T-helper 2 cell treated with Interferon-gamma antibody and Interleukin-4, amounts not matched to agents 5 μg/mL and 100 μg/mL, for 36 hours (primary cell): Measurements from ENCODE around the gene TTLL6.

Source experiments
- DNase-seq: peaks from one replicate; pipeline ENCODE4 v3.0.0; 2021; ENCODE audit warnings: low spot score
- H3K27ac Mint-ChIP-seq: one replicate; pipeline ENCODE4 v1.8.0; 2021; ENCODE audit warnings: mild to moderate bottlenecking, mixed read lengths
- H3K27me3 Mint-ChIP-seq: one replicate; pipeline ENCODE4 v1.8.0; 2021; ENCODE audit warnings: low read depth, mixed read lengths
- H3K36me3 Mint-ChIP-seq: one replicate; pipeline ENCODE4 v1.8.0; 2021; ENCODE audit warnings: low read depth, mixed read lengths
- H3K4me1 Mint-ChIP-seq: one replicate; pipeline ENCODE4 v1.8.0; 2021; ENCODE audit warnings: low read depth, mixed read lengths
- H3K4me3 Mint-ChIP-seq: one replicate; pipeline ENCODE4 v1.8.0; 2022; ENCODE audit warnings: mild to moderate bottlenecking, moderate library complexity, mixed read lengths
- H3K9me3 Mint-ChIP-seq: one replicate; pipeline ENCODE4 v1.8.0; 2021; ENCODE audit warnings: mixed read lengths

TTLL6 gene

DNA sequence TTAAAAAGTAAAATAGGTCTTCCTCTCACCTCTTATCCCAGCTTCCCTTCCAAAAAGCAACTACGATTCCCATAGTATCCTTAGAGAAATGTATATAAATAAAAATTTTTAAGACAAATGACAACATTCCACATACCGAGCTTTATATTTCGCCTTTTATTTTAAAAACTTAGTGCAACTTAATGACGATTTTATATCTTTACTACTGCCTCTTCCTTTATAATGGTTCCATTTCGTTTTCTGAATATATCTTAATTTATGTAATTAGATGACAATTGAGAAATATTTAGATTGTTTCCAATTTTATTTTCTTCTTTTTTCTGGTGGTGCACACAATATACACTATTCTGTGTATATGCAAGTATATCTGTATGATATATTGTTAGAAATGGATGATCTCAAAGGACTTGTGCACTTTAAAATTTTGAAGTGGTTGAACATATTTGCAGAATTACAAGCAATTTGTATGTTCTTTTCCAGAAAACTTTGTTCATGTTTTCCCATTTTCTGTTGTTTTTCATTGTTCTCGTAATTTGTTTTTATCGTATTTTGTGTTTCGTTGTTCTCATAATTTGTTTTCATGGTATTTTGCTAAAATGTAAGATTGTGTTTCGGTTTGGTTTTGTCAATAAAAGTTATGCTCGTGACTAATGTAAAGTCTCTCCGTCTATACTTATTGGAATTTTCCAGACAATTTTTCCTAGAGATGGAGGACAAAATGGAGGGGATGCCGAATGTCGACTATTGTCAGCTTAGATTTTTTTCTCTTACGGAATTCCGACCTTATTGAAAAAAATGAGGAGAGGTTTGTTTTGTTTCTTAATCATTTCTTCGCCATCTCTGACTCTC, 68.1 kb downstream of the TTLL6 start:
- no peaks in the 10 kb centered on the region for H3K36me3 Mint-ChIP-seq
- H3K9me3 Mint-ChIP-seq, result no peaks in the 10 kb centered on the region
- H3K27ac Mint-ChIP-seq, result no peak overlapping the region
- no peaks in the 10 kb centered on the region for H3K4me1 Mint-ChIP-seq
- peaks cover 90% of the 10 kb centered on the region for H3K27me3 Mint-ChIP-seq
- no peak overlapping the region for H3K4me3 Mint-ChIP-seq
- DNase-seq, result no peak

- Mint-ChIP-seq H3K27ac (no peak overlapping the region), H3K4me3 (no peak overlapping the region), H3K4me1 (no peaks in the 10 kb centered on the region), H3K36me3 (no peaks in the 10 kb centered on the region), H3K9me3 (no peaks in the 10 kb centered on the region), H3K27me3 (peaks cover 90% of the 10 kb centered on the region)
- DNase-seq, result no peak
Measured at GRCh38 chr17:48747445-48748363, 69.3 kb downstream of the TTLL6 start.

- no peaks in the 10 kb centered on the region for H3K9me3 Mint-ChIP-seq
- H3K36me3 Mint-ChIP-seq, result no peaks in the 10 kb centered on the region
- DNase-seq, result no peak
- no peak overlapping the region for H3K27ac Mint-ChIP-seq
- H3K27me3 Mint-ChIP-seq, result peaks cover 90% of the 10 kb centered on the region
- H3K4me1 Mint-ChIP-seq, result no peaks in the 10 kb centered on the region
- no peak overlapping the region for H3K4me3 Mint-ChIP-seq
Measured at GRCh38 chr17:48746916-48747444, 70.0 kb downstream of the TTLL6 start.

DNA sequence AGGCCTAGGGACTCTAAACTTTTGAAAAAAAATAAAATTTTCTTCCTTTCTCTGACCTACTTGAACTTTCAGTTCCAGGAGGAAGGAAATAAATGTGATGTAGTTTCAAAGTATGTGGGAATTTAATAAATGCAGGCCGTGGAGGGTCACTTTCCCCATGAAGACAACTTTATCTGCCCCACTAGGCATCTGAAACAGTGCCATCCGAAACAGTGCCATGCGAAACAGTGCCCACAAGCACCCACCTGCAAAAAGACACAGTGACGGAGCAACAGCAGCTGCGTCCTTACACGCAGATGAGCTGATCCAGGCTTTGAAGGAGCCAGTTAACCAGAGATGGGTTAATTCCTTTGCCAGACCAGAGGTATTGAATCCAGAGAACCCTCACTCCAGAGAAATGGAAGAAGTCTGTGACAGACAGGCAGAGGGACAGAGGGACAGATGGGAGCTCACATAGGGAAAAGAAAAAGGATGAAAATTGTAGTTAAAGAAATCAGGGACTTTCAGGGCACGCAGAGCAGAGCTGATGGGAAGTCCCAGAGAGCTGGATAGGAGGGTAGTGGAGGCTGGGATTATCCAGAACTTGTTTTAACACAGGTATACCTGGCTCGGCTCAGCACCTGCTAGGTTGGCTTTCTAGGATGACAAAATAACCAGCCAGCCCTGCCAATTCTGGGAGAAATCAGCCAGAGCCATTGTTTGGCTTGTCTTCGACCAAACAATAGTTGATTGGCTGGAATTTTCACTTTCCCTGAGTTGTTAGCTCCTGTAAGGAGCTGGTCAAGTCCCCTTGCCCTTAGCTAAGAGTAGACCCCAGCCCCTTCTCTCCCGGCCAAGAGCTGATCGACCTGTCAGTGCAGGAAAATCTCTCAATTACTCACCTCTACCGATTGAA, 71.4 kb downstream of the TTLL6 start:
- DNase-seq, result no peak
- H3K27ac Mint-ChIP-seq, result no peak overlapping the region
- H3K4me3 Mint-ChIP-seq, result no peak overlapping the region
- H3K36me3 Mint-ChIP-seq, result no peaks in the 10 kb centered on the region
- peaks cover 92% of the 10 kb centered on the region for H3K27me3 Mint-ChIP-seq
- H3K9me3 Mint-ChIP-seq, result no peaks in the 10 kb centered on the region
- no peaks in the 10 kb centered on the region for H3K4me1 Mint-ChIP-seq

DNA sequence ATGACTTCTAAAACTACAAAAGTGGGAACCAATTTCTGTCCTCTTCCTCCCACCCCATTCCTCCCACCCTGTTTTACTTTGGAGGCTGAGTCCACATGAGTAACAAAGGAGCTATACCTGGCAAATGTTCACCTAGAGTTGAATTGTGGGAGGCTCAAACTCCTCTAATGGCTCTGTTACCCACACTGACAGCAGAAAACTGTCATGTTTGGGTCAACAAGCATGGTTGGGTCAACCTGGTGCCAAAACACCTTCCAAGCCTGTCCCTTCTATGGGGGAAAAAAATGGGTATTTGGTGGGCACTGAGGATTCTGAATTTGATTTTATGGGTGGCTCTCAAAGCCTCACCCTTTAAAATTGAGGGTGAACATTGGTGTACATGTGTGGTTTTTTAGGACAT, 76.5 kb downstream of the TTLL6 start:
- no peaks in the 10 kb centered on the region for H3K9me3 Mint-ChIP-seq
- H3K4me1 Mint-ChIP-seq, result peaks cover 4% of the 10 kb centered on the region
- H3K4me3 Mint-ChIP-seq, result no peak overlapping the region
- peaks cover 97% of the 10 kb centered on the region for H3K27me3 Mint-ChIP-seq
- DNase-seq, result no peak
- no peak overlapping the region for H3K27ac Mint-ChIP-seq
- H3K36me3 Mint-ChIP-seq, result no peaks in the 10 kb centered on the region

GRCh38 chr17:48738803-48739526, 78.1 kb downstream of the TTLL6 start:
- Mint-ChIP-seq H3K27me3 (peaks cover 97% of the 10 kb centered on the region), H3K4me3 (peak overlapping the region; percentile 30), H3K4me1 (peaks cover 4% of the 10 kb centered on the region), H3K27ac (no peak overlapping the region), H3K36me3 (no peaks in the 10 kb centered on the region), H3K9me3 (no peaks in the 10 kb centered on the region)
- no peak for DNase-seq

- H3K27ac Mint-ChIP-seq, result no peak overlapping the region
- no peak for DNase-seq
- H3K9me3 Mint-ChIP-seq, result no peaks in the 10 kb centered on the region
- no peaks in the 10 kb centered on the region for H3K36me3 Mint-ChIP-seq
- H3K4me1 Mint-ChIP-seq, result peaks cover 6% of the 10 kb centered on the region
- H3K4me3 Mint-ChIP-seq, result no peak overlapping the region
- H3K27me3 Mint-ChIP-seq, result peaks cover 97% of the 10 kb centered on the region
Measured at GRCh38 chr17:48738424-48738802, 78.6 kb downstream of the TTLL6 start.

DNA sequence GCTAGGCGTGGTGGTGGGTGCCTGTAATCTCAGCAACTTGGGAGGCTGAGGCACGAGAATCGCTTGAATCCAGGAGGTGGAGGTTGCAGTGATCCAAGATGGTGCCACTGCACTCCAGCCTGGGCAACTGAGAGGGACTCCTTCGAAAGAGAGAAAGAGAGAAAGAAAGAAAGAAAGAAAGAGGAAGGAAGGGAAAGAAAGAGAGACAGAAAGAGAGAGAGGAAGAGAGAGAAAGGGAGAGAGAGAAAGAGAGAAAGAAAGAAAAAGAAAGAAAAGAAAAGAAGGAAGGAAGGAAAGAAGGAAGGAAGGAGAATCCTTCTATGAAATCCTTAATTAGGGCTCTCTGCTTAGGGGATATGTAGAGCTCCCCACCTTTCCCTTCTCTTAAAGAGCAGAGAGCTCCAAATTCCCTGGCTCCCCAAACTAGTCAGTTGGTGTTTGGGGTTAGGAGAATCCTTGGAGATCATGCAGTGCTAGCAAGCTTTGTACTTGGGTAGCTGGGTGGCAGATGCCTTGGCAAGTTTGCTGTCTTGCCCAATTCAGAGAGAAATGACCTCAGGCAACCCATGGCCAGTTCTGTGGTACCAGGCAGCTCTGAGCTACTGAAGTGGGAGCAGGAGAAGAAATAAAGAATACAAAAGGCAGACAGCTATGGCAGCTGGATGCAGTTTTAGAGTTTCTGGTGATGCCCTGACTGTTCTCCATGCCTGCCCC, 79.5 kb downstream of the TTLL6 start:
- H3K36me3 Mint-ChIP-seq, result no peaks in the 10 kb centered on the region
- no peak overlapping the region for H3K4me3 Mint-ChIP-seq
- H3K27ac Mint-ChIP-seq, result no peak overlapping the region
- no peak for DNase-seq
- peaks cover 95% of the 10 kb centered on the region for H3K27me3 Mint-ChIP-seq
- peaks cover 7% of the 10 kb centered on the region for H3K4me1 Mint-ChIP-seq
- H3K9me3 Mint-ChIP-seq, result no peaks in the 10 kb centered on the region

DNA sequence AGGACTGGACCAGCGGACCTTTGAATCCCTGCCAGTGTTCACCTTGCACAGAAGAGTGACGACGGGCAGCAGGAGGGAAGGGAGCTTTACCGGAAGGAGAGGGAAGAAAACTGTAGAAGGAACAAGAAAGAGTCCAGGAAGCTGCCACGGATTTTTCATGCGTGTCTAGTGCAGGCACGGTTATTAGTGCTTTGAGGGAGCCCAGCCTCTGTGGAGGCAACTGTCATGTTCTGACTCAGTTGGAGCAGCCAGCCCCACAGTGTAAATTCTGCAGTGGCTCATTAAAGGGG, 82.0 kb downstream of the TTLL6 start:
- Mint-ChIP-seq H3K4me3 (no peak overlapping the region), H3K36me3 (no peaks in the 10 kb centered on the region), H3K4me1 (peaks cover 8% of the 10 kb centered on the region), H3K9me3 (no peaks in the 10 kb centered on the region), H3K27me3 (peaks cover 93% of the 10 kb centered on the region), H3K27ac (no peak overlapping the region)
- no peak for DNase-seq

GRCh38 chr17:48734333-48735061, 82.5 kb downstream of the TTLL6 start:
- peaks cover 9% of the 10 kb centered on the region for H3K4me1 Mint-ChIP-seq
- no peak overlapping the region for H3K27ac Mint-ChIP-seq

DNA sequence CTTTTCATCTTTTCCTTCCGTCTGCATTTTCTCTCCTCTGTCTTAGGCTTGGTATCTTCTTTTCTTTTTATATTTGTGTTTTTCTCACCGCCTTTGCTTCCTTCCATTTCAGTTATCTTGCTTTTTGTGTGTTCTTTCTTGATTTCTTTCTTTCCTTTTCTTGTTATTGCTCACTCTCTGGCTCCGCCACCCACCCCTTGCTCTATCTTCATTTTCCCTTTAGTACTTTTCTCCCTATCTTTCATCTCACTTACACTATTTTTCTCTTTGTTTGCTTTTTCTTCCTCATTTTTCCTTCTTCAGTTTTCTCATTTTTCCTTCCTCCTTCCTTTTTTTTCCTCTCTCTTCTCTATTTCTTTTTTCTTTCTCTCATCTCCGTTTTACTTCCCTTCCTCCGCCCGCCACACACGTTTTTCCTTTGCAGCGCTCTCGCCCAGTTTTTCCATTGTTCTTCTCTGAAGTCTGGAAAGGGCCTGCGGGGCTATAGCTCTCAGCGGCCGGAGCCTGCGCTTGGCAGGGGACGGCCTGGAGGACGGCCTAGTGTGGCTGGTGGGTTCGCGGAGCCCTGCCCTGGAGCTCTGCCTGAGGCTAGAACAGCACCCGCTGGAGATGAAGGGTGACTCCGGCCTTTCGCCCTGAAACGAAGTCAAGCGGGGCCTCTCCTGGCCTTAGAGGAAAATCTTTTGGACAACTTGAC, 83.2 kb downstream of the TTLL6 start:
- H3K27ac Mint-ChIP-seq, result no peak overlapping the region

More at GRCh38 chr17:48734333-48735061, 82.5 kb downstream of the TTLL6 start:
- H3K4me3 Mint-ChIP-seq, result no peak overlapping the region
- H3K27me3 Mint-ChIP-seq, result peaks cover 93% of the 10 kb centered on the region
- no peaks in the 10 kb centered on the region for H3K9me3 Mint-ChIP-seq
- no peak for DNase-seq
- H3K36me3 Mint-ChIP-seq, result no peaks in the 10 kb centered on the region

More for the DNA sequence above, 83.2 kb downstream of the TTLL6 start:
- H3K4me1 Mint-ChIP-seq, result peaks cover 7% of the 10 kb centered on the region
- DNase-seq, result no peak
- H3K9me3 Mint-ChIP-seq, result no peaks in the 10 kb centered on the region
- H3K27me3 Mint-ChIP-seq, result peaks cover 92% of the 10 kb centered on the region
- no peak overlapping the region for H3K4me3 Mint-ChIP-seq
- H3K36me3 Mint-ChIP-seq, result no peaks in the 10 kb centered on the region
